ENCODE results near the gene LSP1.
A peak's percentile ranks its signal among the peaks of the same experiment; 100 is the strongest.

The LSP1 gene

GRCh38 chr11:1928470-1928890 is 75.6 kb downstream of the LSP1 start:
- Histone ChIP-seq H3K9me3 (ENCODE audit: severe bottlenecking) (no peaks in the 10 kb centered on the region), H3K27ac (ENCODE audit: poor library complexity, severe bottlenecking) (no peak overlapping the region), H3K27me3 (ENCODE audit: insufficient read depth, poor library complexity, severe bottlenecking) (no peaks in the 10 kb centered on the region), H3K4me3 (ENCODE audit: severe bottlenecking) (no peak overlapping the region), H3K36me3 (ENCODE audit: low read depth) (no peaks in the 10 kb centered on the region), H3K4me1 (ENCODE audit: insufficient read depth, poor library complexity, severe bottlenecking) (peaks cover 13% of the 10 kb centered on the region)
- ATAC-seq (ENCODE audit: low read depth) (no peak; the same call in 2 of the 3 replicates), DNase-seq (ENCODE audit: low spot score) (no peak)
- no peak for TF ChIP-seq CTCF (IDR thresholded peaks at IDR 0.05; ENCODE audit: poor library complexity, severe bottlenecking)

- H3K36me3 ChIP-seq (ENCODE audit: low read depth) = no peaks in the 10 kb centered on the region
- ATAC-seq (ENCODE audit: low read depth) = no peak; the same call in 2 of the 3 replicates
- no peak overlapping the region for H3K4me3 ChIP-seq (ENCODE audit: severe bottlenecking)
- no peaks in the 10 kb centered on the region for H3K27me3 ChIP-seq (ENCODE audit: insufficient read depth, poor library complexity, severe bottlenecking)
- no peak overlapping the region for H3K27ac ChIP-seq (ENCODE audit: poor library complexity, severe bottlenecking)
- H3K4me1 ChIP-seq (ENCODE audit: insufficient read depth, poor library complexity, severe bottlenecking) = peaks cover 13% of the 10 kb centered on the region
- peak; percentile 45 for DNase-seq (ENCODE audit: low spot score)
- no peak for TF ChIP-seq CTCF (IDR thresholded peaks at IDR 0.05; ENCODE audit: poor library complexity, severe bottlenecking)
- H3K9me3 ChIP-seq (ENCODE audit: severe bottlenecking) = no peaks in the 10 kb centered on the region
Observed at GRCh38 chr11:1928891-1929541, 76.1 kb downstream of the LSP1 start.

- Histone ChIP-seq H3K27me3 (ENCODE audit: insufficient read depth, poor library complexity, severe bottlenecking) (no peaks in the 10 kb centered on the region), H3K36me3 (ENCODE audit: low read depth) (no peaks in the 10 kb centered on the region), H3K4me3 (ENCODE audit: severe bottlenecking) (no peak overlapping the region), H3K27ac (ENCODE audit: poor library complexity, severe bottlenecking) (no peak overlapping the region), H3K9me3 (ENCODE audit: severe bottlenecking) (no peaks in the 10 kb centered on the region), H3K4me1 (ENCODE audit: insufficient read depth, poor library complexity, severe bottlenecking) (peaks cover 10% of the 10 kb centered on the region)
- DNase-seq (ENCODE audit: low spot score) (peak; percentile 32), ATAC-seq (ENCODE audit: low read depth) (no peak)
- no peak for TF ChIP-seq CTCF (IDR thresholded peaks at IDR 0.05; ENCODE audit: poor library complexity, severe bottlenecking)
Observed at GRCh38 chr11:1929621-1930461, 77.0 kb downstream of the LSP1 start.

GRCh38 chr11:1930462-1930830 is 77.6 kb downstream of the LSP1 start:
- H3K27me3 ChIP-seq (ENCODE audit: insufficient read depth, poor library complexity, severe bottlenecking) = no peaks in the 10 kb centered on the region
- TF ChIP-seq CTCF (IDR thresholded peaks at IDR 0.05; ENCODE audit: poor library complexity, severe bottlenecking) = no peak

More at GRCh38 chr11:1930462-1930830, 77.6 kb downstream of the LSP1 start:
- H3K27ac ChIP-seq (ENCODE audit: poor library complexity, severe bottlenecking) = no peak overlapping the region
- H3K4me1 ChIP-seq (ENCODE audit: insufficient read depth, poor library complexity, severe bottlenecking) = peaks cover 10% of the 10 kb centered on the region
- ATAC-seq (ENCODE audit: low read depth) = no peak
- no peak for DNase-seq (ENCODE audit: low spot score)
- no peaks in the 10 kb centered on the region for H3K36me3 ChIP-seq (ENCODE audit: low read depth)
- H3K9me3 ChIP-seq (ENCODE audit: severe bottlenecking) = no peaks in the 10 kb centered on the region
- no peak overlapping the region for H3K4me3 ChIP-seq (ENCODE audit: severe bottlenecking)

All from RWPE2 (cell line).